Frontal cortex (tissue), 4 donors: ENCODE results near the gene CTDSP2. TPM values are rescaled to one million over a fixed set of nuclear protein-coding genes. Genes with fewer than 3 reads are reported as not detected.
"Not testable (repeated sequence)": the region's sequence is repeated elsewhere in the genome, so short reads cannot be mapped to it uniquely, and the experiment has no call there.

Source experiments
- DNase-seq, 2 donors: peaks; one replicate each; pipeline ENCODE4 v3.0.0; 2012; ENCODE audit warnings: low spot score in 2 of 2
- FAIRE-seq: peaks from 2 replicates; lab custom pipeline; 2012; peaks lifted over from hg19 to GRCh38; lab: Jason Lieb, UNC
- total RNA-seq: library from RNA; depleted of rRNA; stranded (reverse); fragments of >200 nt; gene quantifications from one replicate; pipeline ENCODE4 v1.2.3, GENCODE V29; 2014
- donor health status: control.
- donor health status: control.
- donor health status: control.

The CTDSP2 gene
- total RNA-seq, 1 donor from 2014 or later: 14.7 TPM

DNA sequence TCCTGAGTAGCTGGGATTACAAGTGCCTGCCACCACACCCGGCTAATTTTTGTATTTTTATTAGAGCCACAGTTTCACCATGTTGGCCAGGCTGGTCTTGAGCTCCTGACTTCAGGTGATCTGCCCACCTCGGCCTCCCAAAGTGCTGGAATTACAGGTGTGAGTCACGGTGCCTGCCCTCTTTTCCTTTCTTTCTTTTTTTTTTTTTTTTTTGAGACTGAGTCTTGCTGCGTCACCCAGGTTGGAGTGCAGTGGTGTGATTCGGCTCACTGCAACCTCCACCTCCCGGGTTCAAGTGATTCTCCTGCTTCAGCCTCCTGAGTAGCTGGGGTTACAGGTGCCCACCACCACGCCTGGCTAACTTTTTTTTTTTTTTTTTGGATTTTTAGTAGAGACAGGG, 11.6 kb upstream of the CTDSP2 start:
- not testable (repeated sequence) for DNase-seq, FAIRE-seq

DNA sequence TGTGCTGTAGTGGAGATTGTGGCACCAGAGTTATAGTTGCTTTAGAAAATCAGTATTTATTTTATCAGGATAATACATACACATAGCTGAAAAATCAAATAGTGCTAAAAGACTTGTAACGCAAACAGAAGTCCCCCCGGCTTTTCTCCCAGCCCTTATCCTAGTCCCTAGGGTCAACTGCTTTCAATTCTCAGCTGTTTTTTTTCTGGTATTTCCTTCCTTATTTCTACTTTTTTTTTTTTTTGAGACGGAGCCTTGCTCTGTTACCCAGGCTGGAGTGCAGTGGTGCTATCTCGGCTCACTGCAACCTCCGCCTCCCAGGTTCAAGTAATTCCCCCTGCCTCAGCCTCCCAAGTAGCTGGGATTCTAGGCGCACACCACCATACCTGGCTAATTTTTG, 8.4 kb upstream of the CTDSP2 start:
- FAIRE-seq: no peak
- DNase-seq: no peak

DNA sequence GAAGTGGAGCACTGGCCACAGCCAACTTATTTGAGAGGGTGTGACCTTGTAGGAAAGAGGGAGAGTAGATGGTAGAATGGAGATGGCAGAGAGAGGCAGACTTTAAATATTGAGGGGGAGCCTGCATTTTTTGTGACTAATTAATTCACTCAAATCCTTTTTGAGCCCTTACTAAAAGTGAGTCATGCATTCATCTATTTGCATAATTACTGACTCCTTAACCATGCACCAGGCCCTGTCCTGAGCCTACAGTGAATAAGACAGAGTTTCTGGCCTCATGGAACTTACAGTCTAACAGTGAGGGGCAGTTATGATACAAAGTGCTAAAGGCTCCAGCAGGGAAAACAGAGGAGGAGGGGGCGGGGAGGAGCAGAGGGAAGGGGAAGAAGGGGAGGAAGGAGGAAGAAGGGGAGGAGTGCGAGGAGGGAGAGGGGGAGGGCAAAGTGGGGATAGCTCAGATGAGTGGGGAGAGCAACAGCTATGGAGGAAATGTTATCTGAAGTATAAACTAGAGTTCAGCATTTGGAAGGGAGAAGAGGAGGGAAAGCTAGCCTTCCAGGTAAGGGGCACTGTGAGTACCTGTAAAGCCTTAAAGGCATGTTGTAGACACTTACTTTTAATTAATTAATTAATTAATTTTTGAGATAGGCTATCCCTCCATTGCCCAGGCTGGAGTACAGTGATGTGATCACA, 7.5 kb upstream of the CTDSP2 start:
- DNase-seq (no peak), FAIRE-seq (no peak)

- DNase-seq: peak in 1 of 2 donors; percentile 58
- no peak for FAIRE-seq
Observed at GRCh38 chr12:57852620-57853500, 6.3 kb upstream of the CTDSP2 start.

DNA sequence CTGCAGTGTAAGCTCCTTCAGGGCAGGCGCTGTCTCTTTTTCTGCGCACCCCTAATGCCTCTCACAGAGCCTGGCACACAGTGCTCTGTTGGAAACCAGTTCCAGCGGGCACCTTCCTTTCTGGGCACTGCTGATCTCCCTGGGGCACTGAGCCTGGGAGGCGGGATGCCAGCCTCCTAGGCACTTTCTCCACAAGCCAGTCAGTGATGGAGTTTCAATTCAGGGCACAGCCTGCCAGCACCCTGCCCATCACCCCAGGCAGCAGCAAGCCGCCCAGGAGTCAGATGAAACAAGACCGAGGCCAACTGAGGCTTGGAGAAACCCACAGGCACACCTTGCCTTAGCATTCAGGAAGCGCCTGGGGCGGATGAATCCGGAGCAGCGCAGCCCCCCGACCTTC, 5.7 kb upstream of the CTDSP2 start:
- DNase-seq (no peak), FAIRE-seq (no peak)

GRCh38 chr12:57851552-57851951, 5.0 kb upstream of the CTDSP2 start:
- FAIRE-seq: no peak

GRCh38 chr12:57850854-57851430, 4.4 kb upstream of the CTDSP2 start:
- DNase-seq: no peak
- FAIRE-seq: no peak

More at GRCh38 chr12:57851552-57851951, 5.0 kb upstream of the CTDSP2 start:
- DNase-seq: no peak

- not testable (repeated sequence) for DNase-seq, FAIRE-seq
Observed at GRCh38 chr12:57849447-57849846, 2.9 kb upstream of the CTDSP2 start.

GRCh38 chr12:57849035-57849434, 2.5 kb upstream of the CTDSP2 start:
- no peak for FAIRE-seq
- no peak for DNase-seq

- DNase-seq (no peak), FAIRE-seq (no peak)
Observed at GRCh38 chr12:57848208-57848607, 1.7 kb upstream of the CTDSP2 start.

DNA sequence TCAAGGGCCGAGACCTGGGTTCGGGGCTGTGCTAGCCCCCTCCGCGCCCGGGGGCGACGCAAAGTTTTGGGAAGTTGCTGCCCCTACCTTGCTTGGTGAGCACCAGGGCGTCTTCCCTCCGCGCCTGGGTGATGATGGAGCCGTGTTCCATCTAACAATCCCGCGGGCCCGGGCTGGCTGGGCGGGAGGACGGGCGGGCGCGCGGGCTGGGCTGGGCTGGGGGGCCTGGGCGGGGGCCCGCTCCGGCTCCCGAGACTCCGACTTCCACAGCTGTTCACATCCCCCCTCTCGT, 298 bp downstream of the CTDSP2 start:
- FAIRE-seq (no peak), DNase-seq (no peak)

DNA sequence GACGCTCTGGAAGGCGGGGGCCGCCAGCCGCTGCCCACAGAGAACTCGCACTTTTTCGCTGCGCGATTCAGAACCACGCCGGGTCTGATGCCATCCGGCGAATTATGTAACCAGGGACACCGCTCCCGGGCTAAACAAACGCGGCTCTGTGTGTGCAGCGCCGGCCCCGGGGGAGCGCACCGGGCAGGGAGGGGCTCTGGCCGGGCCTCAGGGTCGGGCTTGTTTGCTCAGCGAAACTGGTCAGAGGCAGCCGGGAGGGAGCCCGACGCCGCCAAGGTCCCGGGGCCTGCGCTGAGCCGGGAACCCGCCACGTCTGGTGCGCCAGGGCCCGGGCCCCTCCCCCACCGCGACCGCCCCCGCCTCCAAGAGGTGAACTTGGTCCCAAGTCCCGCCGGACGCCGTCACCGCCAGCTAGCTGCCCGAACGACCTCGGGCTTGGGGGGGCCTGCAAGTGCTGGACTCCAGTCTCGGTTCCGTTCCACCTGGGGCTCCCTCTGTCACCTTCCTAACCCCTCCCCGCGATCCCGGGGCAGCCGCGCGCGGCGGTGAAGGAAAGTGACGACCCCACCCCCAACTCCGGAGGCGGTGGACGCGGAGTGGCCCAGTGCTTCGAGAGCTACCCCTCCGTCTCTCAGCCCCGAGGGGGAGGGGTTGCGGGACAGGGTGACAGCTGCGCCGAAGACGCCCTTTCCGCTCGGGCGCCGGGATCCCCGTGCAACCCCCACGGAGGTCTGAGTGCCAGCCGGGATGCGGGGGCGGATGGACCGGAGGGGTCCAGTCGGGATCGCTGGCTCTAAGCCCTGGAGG, 848 bp downstream of the CTDSP2 start:
- DNase-seq (peak; percentile 81 to 89), FAIRE-seq (no peak)

GRCh38 chr12:57844709-57845477, 1.6 kb downstream of the CTDSP2 start:
- FAIRE-seq: no peak
- peak in 1 of 2 donors; percentile 60 for DNase-seq

DNA sequence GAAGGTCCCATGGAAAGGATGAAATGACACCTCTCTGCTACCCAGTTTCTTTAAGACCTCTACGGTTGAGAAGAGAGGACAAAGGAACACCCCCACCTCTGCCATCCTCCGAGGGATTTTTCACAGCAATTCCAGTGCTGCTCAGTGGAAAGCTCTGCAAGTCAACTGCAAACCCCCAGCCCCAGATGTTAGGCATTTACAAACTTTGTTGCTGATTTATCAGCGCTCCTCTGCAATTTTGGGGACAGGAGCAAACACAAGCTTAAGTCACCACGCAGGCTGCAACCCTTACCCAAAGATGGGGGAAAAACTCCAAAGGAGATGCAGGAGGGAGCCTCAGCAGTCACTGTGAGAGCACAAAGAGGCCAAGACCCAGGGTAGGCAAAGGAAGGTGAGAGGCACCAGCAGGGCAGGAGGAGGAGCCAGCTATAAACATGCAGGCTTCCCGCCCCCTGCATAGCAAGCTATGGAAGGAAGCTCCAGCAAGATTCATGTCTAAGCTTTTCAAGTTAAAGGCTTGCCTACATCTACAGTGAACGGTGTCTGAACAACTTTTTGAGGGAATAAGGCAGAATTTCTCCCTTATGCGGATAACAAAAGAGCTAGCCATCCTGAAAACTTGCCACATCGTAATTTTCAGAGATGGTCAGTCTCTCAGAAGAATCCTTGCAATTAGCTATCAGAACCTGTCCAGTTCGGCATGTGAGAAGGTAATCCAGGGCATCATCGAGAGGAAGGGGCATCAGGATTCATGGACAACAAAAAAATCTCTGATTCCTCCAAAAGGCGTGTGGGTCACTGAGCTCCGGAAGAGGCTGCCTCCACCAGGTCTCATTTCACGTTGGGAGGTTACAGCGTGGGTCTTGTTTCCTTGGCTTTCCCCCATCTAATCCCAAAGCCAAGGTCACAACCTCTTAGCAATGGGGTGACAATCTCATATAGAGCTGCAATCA, 3.9 kb downstream of the CTDSP2 start:
- no peak for DNase-seq
- FAIRE-seq: no peak

GRCh38 chr12:57841445-57841844, 5.1 kb downstream of the CTDSP2 start:
- FAIRE-seq (no peak), DNase-seq (no peak)

DNA sequence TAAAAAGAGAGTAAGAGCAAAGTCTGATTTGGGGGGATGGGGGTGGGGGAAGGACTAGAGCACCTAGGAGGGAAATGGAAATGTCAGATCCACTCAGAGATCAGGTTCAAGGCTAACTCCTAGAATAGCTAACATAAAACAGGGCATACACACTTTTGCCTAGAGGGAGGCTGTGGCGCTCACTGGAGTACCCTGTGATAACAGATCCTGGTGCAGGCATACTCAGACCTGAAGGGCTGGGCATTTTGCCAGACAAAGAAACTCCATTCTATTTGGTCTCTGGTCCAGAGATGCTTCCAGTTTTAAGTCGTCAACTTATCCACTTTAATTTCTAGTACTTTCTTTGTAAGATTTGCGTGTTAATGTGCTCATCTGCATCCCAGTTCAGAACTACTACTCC, 5.8 kb downstream of the CTDSP2 start:
- no peak for FAIRE-seq
- no peak for DNase-seq

DNA sequence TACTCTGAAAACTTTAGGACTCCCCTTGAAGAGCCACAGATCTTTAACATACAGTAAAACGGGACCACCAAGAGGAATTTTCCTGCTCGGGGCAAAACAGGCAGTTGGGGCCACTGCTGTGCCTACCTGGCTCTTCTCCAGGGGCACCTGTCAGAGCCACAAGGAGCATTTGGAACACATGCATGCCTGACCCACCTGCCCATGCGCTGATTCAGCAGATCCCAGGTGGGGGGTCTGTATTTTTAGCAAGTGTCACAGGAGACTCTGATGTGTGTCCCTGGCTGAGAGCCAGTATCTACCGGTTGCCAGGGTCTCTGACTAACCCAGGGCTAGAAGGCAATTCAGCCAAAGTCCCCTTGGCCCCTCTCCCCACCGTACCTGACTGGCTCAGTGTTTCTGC, 6.5 kb downstream of the CTDSP2 start:
- DNase-seq: no peak
- no peak for FAIRE-seq

GRCh38 chr12:57838594-57839302, 7.8 kb downstream of the CTDSP2 start:
- FAIRE-seq (no peak), DNase-seq (no peak)
